ENCODE measurements around the gene NTNG1.

NTNG1 gene

GRCh38 chr1:107474877-107475612 lies 334.2 kb downstream of the NTNG1 start:
- no peak for DNase-seq

DNA sequence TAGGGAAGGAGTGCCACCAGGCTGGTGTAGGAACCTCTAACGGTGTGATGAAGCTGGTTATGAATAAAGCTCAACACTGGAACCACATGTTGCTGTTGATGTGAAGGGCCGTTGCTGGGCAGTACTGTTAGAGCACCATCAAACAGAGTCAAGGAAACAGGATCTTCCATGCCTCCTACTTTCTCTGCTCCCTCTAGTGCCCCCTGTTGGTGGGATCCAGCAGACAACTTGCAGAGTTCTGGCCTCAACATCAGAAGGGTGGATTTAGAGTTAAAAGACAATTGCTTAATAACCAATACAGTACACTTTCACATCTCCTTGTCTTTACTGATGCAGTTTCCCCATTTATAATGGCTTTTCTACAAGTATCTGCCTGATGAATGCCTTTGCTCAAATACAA lies 336.4 kb downstream of the NTNG1 start:
- DNase-seq = no peak

- DNase-seq = no peak
Observed at GRCh38 chr1:107479865-107480350, 339.1 kb downstream of the NTNG1 start.

- no peak for DNase-seq
Observed at GRCh38 chr1:107480548-107481415, 339.9 kb downstream of the NTNG1 start.

GRCh38 chr1:107481756-107482384 lies 341.0 kb downstream of the NTNG1 start:
- no peak for DNase-seq

DNA sequence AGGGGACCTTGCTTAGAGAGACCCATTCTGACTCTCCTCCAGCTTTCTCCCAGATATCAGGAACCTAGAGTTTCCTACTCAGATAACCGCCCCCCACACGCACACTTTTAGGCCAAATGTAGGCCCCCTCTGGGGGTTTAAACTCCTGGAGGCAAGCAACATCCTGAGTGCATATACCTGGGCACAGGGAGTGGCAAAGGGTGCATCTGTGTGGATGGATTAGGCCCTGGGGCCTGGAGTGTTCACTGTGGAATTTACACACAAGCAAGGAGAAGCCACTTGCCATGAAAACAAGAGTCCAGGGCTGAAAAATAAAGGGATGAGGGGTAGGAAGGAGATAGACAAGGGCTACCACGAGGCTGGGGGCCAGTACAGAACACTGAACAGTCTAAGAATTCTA lies 343.1 kb downstream of the NTNG1 start:
- DNase-seq = no peak

DNA sequence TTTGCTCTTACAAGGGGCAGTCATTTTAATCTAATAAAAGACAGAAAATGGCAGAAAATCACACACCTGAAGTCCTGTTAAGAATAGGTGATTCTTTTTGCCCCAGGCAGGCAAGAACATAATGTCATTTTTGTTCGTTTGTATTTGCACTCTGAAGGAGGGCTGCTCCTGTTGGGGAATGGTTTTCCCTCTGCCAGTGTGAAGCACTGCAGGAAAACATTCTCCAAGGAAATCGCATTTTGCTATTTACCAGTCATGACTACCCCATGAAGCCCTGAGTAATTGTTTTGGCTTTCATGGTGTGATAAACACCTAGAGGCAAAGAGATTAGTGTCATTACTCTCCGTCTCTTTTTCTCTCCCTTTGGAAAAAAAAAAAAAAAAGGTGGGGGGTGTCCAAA lies 345.5 kb downstream of the NTNG1 start:
- no peak for DNase-seq

GRCh38 chr1:107487506-107487905 lies 346.7 kb downstream of the NTNG1 start:
- DNase-seq = no peak

GRCh38 chr1:107491582-107491981 lies 350.7 kb downstream of the NTNG1 start:
- no peak for DNase-seq

DNA sequence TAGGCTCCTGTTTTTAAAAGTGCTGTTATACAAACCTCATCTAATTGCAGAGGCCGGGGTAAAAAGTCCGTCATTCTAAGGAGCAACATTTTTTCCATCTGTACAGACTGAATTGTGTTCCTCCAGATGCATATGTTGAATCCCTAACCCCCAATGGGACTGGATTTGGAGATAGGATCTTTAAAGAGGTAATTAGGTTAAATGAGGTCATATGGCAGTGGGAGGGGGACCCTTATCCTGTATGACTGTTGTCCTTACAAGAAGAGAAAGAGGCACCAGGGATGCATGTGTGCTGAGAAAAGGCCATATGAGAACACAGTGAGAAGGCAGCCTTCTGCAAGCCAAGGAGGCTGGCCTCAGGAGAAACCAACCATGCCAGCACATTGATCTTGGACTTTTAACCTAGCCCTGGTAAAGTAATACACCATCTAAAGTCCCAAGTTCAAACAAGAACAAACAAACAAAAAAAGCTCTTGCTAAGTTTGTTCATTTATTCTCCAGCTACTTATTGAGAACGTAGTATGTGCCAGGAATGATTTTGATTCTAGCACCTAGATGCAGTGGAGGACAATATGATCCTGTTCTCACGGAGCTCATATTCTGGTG lies 352.4 kb downstream of the NTNG1 start:
- DNase-seq = no peak

- DNase-seq = no peak
Observed at GRCh38 chr1:107494061-107494460, 353.2 kb downstream of the NTNG1 start.

DNA sequence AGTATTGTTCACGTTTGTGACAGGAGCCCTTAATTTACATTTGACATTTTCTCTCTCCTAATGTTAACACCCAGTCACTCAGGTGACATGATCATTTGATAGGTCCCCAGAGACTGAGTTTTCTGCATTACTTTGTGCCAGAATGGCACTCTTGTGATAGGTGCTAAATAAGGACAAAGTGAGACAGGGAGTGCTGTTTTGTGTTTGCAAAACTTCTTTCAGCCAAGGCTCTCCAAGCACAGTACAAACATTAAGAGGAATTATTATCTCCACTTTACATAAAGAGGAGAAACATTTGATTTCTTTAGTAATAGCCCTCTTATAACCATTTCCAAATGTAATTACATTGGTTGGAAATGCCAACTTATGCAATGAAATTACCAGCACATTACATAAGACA lies 355.2 kb downstream of the NTNG1 start:
- DNase-seq = peak; percentile 28

GRCh38 chr1:107499139-107499744 lies 358.4 kb downstream of the NTNG1 start:
- DNase-seq = no peak

DNA sequence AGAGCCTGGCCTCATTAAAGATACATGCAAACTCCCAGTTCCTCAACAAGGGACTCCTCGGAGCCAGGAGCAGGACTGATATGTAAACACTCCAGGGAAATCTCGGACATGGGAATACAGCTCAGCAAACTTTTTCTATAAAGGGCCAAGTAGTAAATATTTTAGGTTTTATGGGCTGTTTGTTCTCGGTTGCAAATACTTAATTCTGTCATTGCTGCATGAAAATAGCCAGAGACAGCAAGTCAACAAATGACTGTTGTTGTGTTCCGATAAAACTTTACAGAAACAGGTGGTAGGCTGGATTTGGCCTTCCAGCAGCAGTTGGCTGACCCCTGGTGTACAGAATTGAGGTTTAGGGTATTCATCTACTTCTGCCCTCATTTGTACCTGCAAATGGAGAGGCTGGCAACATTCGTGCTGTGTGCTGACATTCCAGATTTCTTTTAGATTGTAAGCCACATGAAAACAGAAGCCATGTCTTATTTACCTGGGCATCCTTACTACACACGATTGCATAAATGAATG lies 360.3 kb downstream of the NTNG1 start:
- DNase-seq = no peak

DNA sequence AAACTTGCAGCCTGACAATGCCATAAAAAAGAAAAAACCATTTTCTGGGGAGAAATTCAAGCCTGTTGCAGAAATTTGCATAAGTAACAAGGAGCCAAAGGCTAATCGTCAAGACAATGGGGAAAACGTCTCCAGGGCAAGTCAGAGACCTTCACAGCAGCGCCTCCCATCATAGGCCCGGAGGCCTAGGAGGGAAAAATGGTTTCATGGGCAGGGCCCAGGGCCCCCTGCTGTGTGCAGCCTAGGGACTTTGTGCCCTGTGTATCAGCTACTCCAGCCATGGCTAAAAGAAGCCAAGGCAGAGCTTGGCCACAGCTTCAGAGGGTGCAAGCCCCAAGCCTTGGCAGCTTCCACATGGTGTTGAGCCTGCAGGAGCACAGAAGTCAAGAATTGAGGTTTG lies 369.5 kb downstream of the NTNG1 start:
- no peak for DNase-seq

- DNase-seq = no peak
Observed at GRCh38 chr1:107512836-107513235, 372.0 kb downstream of the NTNG1 start.

GRCh38 chr1:107514841-107515240 lies 374.0 kb downstream of the NTNG1 start:
- no peak for DNase-seq

DNA sequence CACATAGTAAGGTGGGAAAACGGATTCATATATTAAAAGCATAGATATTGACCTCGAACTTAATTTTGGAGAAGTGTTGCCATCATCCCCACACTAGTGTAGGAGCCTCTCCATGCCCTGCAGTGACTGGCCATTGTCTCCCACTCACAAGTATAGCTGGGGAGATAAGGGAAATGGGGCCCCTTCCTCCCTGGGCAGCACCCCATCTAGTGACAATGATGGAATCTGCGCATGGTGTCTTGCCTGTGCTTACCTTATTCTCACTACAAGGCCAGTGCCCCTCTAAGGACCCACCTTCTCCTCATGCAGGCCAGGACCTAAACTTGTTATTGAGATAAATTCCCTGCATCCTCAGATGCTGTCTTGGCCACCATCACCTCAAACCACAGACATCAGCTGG lies 374.9 kb downstream of the NTNG1 start:
- no peak for DNase-seq

- DNase-seq = no peak
Observed at GRCh38 chr1:107523061-107523460, 382.2 kb downstream of the NTNG1 start.

DNA sequence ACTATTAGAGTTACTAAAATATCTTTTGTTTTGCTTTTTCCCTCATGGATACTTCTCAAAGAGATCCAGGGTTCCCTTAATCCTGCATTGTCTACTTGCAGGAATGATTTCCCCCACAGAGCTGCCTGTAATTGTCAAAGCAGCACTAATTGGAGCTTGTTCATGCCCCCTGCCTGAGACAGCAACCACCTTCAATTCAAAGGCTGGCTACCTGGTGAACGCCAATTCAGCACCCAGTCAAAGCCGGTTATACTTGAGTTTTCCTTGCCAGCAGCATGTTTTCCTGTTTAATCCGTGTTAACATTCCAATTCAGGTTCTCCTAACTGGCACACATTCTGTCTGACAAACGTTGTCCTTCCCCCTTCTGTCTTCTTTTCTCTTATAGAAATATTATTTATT lies 382.9 kb downstream of the NTNG1 start:
- no peak for DNase-seq

GRCh38 chr1:107524301-107524700 lies 383.5 kb downstream of the NTNG1 start:
- no peak for DNase-seq

DNA sequence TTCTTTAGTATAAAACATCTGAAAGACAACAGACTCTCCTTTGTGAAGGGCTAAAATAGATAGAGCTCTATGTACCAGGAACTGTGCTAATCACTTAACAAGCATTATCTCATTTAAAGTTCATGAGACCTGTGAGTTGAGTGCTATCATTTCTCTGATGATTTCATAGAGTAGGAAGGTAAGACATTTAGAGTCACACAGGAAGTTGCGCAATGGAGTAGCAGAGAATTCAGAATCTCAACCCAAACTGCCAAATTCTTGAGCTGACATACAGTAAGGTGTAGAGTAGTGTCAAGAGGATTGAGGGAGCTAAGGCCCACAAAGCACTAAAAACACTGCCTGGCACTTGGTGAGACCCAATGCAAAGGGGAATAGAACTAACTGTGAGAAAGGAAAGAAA lies 384.3 kb downstream of the NTNG1 start:
- DNase-seq = no peak

DNA sequence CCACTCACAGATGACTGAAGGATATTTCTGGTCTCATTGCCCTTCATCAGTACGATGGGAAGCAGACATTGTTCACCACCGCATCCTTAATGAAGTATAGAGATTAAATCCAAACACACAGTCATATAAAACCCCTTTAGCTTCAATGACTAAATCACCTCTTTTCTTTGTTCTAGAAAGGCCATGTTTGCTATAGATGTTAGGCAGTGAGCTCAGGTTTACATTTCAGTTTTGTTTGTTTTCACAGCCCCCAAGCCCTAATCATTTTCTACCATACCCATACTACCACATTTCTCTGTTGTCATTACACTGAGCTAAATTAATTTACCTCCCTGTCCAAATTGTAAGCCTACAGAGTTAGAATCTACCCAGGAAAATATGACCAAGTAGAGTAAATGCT lies 385.1 kb downstream of the NTNG1 start:
- no peak for DNase-seq

Data from DMS79 (cell line).